HG03378 (cell line): Measurements from ENCODE around the gene RIF1.

Experiments
- ATAC-seq: cut with Tn5 transposase; IDR thresholded peaks from one replicate; pipeline ENCODE4 v1.9.1; 2021; ENCODE audit warnings: mild to moderate bottlenecking, moderate library complexity; ENCODE audit not compliant: unreplicated experiment

RIF1 gene, protein sequence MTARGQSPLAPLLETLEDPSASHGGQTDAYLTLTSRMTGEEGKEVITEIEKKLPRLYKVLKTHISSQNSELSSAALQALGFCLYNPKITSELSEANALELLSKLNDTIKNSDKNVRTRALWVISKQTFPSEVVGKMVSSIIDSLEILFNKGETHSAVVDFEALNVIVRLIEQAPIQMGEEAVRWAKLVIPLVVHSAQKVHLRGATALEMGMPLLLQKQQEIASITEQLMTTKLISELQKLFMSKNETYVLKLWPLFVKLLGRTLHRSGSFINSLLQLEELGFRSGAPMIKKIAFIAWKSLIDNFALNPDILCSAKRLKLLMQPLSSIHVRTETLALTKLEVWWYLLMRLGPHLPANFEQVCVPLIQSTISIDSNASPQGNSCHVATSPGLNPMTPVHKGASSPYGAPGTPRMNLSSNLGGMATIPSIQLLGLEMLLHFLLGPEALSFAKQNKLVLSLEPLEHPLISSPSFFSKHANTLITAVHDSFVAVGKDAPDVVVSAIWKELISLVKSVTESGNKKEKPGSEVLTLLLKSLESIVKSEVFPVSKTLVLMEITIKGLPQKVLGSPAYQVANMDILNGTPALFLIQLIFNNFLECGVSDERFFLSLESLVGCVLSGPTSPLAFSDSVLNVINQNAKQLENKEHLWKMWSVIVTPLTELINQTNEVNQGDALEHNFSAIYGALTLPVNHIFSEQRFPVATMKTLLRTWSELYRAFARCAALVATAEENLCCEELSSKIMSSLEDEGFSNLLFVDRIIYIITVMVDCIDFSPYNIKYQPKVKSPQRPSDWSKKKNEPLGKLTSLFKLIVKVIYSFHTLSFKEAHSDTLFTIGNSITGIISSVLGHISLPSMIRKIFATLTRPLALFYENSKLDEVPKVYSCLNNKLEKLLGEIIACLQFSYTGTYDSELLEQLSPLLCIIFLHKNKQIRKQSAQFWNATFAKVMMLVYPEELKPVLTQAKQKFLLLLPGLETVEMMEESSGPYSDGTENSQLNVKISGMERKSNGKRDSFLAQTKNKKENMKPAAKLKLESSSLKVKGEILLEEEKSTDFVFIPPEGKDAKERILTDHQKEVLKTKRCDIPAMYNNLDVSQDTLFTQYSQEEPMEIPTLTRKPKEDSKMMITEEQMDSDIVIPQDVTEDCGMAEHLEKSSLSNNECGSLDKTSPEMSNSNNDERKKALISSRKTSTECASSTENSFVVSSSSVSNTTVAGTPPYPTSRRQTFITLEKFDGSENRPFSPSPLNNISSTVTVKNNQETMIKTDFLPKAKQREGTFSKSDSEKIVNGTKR (N-terminal part only)

DNA sequence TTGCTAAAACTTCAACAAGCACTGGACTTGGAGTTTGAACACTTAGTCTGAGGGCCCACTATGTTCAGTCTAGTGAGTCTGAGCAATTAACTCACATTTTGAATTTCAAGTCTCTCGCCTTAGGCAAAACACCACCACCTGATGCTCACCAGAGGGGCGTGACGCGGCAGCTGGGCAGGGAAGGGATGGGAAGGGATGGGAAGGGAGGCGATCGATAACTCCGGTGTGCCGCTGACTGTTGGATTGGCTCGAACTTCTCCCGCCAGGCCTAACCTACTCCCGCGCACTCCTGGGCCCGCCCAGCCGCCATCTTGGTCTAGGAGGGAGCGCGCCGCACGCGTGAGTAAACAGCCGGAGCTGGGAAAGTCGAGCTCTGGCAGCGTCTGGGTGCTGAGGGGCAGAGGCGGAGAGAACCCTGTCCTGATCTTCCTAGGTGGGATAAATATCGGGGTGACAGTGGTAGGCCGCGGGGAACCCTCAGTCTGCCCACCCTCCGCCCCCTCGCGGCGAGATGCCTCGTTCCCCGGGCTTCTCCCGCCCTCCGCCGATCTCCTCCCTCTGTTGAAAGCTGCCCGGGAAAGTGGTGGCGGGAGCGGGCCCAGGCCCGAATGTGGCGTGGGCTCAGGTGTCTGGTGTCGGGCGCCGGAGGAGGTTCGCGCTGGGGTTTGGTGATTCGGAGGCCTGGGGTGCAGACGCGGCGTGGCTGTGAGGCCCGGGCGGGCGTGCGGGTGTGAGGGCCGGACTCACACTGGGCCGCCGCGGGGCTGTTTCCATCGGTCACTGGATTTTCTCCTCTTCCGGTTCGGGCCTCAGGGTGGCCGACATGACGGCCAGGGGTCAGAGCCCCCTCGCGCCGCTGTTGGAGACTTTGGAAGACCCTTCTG lies at the start of gene RIF1:
TSS of gene RIF1 (plus strand) at position 302 of the 884 bp plus-strand sequence. CDS start at position 824, 522 bp downstream.
- peak; percentile 92 for ATAC-seq

DNA sequence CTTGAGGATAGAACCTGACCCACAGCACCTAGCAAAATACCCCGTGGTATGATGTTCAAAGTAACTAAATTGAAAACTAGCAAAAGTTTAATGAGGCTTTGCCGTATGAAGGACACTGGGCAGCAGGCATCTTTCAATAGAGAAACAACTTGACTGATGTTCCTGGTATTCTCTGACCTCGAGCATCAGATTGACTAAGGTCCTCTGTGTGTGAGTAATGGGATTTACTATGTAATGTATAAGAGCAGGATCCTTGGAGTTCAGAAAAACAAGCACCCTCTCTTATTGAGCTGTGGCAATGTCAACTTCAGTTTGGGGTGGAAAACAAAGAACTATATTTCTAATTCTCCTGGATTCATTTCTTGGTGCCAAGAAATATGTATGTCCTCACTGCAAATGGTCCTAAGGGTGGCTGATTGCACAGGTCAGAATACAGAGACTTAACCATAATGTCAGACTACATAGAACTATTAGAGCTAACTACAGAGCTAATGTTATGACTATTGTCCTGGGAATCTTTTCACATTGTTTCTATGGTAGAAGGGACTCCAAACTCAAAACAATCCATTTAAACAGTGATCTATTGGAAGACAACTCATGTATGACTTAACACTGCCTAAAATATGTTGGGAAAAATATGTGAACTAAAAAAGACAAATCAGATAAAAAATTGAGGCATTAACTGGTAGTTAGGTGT lies 47.9 kb upstream of the RIF1 start:
- ATAC-seq, result no peak

DNA sequence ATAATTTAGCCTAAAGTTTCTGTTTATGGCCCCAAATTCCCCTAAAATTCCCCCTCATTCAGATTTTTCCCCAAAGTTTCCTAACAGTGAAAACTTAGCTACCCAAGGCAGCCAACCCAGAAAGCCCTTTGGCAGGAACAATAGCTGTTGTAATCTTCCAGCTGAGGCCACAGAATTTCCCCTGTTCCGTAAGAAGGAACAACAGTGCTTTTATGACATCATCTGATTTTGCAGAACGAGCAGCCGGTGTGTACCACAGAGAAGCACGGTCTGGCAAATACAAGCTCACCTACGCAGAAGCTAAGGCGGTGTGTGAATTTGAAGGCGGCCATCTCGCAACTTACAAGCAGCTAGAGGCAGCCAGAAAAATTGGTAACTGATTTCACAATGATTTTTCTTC lies 46.0 kb upstream of the RIF1 start:
- ATAC-seq, result peak; percentile 92

DNA sequence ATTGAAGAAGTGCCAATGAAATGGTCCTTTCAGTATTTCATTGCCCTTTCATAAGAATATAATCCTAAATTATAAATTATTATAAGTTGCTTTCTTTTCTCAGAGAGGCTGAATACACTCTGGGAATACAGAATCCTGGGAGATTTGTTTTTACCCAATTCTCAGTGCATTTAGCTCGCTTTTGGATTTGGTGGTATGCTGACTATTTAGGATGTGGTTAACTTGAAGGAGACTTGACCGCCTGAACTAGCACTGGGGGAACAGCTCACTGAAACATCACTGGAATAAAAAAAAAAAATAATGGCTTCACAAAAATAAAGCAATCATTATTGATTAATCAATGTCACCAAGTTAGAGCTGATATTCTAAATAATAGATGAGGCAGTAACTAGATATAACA lies 42.1 kb upstream of the RIF1 start:
- no peak for ATAC-seq

DNA sequence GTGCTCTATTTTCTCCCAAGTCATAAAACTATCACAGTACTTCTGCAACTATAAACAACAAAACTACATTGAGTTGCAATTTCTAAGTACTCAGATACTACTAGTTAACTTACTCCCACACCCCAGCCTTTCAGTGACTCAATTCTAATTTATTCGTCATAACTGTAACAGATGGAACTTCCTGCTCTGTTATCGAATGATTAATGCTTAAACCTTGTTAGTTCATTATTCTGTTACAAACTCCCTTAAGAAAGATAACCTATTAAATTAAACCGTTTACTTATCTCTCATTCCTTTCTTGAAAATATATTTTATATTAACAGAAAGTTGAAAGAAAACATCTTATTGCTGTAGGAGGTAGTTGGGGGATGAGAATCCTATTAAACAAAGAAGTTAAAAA lies 35.3 kb upstream of the RIF1 start:
- peak; percentile 99 for ATAC-seq

DNA sequence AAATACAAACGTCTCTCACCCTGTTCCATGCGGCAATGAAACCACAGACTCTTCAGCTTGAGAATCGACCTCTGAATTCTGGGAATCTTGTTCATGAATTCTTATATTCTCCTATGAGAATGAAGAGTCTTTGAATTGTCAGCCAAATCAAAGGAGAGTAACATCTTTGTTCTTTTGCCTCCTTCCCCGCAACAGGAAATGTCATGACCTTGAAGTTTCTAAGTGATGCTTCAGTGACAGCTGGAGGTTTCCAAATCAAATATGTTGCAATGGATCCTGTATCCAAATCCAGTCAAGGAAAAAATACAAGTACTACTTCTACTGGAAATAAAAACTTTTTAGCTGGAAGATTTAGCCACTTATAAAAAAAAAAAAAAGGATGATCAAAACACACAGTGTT lies 30.5 kb upstream of the RIF1 start:
- ATAC-seq, result no peak

DNA sequence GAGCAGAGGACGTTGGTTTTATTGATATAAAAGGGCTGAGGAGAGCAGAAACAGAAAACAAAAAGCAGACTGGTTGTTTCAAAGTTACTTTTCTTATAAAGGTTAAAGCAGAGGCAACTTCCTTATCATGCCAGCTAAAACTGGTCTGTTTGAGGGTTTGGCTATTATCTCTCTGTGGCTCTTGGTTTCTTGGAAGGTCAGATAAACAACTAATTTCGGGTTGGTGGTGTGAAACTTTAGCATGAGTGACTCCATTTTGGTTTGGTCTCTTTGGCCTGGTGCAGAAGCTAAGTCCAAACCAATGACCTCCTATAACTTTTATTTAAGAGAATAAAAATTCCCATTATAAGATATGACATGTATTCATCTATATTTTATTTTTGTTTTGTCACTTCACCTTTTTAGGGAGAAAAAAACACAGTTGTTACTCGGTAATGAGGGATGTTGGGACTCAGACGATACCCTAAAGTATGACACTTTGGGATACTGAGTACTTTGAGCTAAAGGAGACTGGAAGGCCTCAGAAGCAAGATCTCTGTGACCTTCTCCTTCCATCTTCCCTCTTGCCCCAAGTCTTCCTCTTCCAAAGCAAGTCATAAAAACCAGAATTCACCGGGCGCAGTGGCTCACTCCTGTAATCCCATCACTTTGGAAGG lies 29.0 kb upstream of the RIF1 start:
- ATAC-seq, result no peak

DNA sequence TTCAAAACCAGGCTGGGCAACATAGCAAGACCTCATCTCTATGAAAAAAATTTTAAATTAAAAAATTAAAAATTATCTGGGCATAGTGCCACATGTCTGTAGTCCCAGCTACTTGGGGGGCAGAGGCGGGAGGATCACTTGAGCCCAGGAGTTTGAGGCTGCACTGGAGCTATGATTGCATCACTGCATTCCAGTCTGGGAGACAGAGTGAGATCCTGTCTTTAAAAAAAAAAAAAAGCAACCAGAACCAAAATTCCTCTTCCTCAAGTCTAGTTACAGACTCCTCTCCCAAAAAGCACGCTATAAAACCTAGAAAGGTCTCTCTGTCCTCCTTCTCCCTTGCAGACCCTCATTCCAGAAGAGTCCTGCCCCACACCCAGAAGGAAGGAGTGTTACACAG lies 28.4 kb upstream of the RIF1 start:
- ATAC-seq, result no peak

DNA sequence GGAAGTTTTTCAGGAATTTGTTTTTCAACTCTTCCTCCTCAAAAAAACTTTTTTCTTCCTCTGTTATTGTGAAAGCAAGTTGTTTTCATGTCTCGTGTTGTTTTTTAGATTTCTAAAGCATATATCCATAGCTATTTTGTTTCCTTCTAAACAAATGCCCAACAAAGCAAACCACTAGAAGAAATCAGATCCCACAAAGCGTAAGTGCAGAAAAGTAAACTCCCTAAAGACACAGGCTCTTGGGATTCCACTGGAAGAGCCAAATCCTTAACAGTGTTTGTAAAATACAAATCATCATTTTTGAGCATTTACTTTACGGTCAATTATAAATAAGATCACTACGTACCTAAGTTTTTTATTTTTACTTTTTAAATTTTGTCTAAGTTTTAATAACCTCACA lies 21.7 kb upstream of the RIF1 start:
- ATAC-seq, result no peak

DNA sequence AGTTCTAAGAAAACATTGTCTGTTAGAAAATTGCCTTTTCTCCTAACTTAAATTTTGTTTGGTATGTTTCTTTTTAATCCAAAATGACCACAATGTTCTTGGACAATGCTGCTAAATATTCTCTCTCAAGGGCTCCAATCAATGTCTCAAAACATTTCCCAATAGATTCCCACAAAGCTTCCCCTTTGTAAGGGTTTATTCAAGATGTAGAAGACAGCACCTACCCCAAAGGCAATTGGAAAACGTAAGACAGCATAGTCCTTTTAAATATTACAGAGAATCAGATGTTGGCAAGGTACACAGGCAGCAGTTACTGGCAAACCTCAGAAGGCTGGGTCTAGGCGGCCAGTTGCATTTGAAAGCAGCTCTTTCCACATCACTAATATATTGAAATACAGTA lies 18.3 kb upstream of the RIF1 start:
- no peak for ATAC-seq

DNA sequence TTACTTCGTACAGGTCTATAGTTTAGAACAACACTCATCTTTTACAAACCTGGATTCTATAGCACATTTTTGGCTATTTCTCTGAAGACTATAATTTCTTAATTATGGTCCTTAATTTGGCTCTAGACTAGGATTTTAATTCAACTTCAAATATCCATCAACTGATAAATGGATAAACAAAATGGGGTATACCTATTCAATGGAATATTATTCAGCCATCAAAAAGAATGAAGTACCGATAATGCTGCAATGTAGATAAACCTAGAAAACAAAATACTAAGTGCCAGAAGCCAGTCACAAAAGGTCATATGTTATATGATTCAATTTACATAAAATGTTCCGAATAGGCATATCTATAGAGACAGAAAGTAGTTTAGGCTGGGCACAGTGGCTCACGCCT lies 15.2 kb upstream of the RIF1 start:
- ATAC-seq, result no peak

DNA sequence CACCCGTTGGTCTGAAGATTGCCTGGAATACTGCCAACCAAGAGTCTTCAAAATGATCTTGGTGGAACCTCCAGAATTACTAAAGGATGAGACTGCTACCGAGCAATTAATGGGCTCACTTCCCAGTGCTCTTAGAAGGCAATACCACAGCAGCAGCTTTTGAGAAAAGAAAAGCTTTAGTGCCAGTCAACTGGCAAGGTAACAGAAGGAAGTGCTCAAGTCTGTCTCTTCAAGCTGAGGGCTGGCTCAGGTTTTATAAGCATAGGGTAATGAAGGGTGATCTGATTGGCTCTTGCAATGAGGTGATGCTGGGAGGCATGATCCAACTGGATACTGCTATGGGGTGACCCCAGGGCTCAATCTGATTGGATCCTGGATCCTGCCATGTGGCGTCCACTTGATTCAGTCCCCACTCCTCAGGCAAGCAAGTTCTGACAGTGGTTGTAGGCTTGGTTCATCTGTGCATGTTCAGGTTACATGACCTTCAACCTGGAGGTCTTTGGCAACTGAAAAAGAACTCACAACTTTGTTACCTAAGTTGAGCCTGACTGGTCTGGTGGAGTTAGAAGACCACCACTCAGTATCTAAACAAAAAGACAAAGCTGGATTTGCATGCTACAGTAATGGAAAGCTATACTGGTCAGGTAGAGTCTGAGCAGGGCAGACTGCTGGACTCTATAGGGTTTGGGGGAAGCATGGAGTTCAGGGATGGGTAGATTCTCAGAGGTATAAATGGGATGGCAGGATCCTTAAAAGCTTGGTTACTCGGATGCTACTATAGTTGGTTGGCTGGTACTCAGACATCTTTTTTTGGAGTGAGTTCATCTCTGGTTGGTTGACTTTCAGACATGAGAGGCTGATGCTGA lies 14.0 kb upstream of the RIF1 start:
- ATAC-seq, result no peak

DNA sequence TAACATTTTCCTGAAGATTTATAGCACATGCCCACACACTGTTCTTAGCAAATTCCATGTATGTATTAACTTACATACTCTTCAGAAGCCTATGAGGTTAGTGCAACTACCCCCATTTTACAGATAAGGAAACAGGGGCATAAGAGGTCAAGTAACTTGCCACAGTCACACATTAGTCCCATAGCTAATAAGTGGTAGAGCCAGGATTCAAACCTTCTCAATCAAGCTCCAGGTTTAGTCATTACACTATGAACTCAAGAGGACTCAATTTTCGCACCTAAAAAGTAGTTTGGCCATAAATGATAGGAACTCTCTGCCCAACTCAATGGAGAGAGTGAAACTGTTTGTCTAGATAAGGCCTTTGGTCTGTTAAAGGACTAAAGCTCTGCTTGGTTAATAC lies 9.7 kb upstream of the RIF1 start:
- no peak for ATAC-seq

DNA sequence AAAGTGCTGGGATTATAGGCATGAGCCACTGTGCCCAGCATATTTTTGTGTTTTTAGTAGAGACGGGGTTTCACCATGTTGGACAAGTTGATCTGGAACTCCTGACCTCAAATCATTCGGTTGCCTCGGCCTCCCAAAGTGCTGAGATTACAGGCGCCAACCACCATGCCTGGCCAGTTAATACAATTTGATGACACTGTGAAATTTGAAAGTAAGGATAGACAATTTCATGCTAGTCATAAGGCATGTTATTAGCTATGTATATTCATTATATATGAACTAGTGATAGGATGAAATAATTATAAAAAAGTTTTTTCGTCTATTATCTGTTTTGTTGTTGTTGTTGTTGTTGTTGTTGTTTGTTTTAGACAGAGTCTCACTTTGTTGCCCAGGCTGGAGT lies 8.6 kb upstream of the RIF1 start:
- no peak for ATAC-seq

DNA sequence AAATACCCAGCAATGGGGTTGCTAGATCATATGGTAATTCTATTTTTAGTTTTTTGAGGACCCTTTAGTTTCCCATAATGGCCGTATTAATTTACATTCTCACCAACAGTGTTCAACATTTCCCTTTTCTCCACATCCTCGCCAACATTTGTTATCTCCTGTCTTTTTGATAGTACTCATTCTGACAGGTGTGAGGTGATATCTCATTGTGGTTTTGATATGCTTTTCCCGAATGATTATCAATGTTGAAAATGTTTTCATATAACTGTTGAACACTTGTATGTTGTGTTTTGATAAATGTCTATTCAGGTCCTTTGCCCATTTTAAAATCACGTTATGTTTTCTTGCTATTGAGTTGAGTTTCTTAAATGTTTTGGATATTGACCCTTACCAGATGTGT lies 5.8 kb upstream of the RIF1 start:
- ATAC-seq, result no peak

DNA sequence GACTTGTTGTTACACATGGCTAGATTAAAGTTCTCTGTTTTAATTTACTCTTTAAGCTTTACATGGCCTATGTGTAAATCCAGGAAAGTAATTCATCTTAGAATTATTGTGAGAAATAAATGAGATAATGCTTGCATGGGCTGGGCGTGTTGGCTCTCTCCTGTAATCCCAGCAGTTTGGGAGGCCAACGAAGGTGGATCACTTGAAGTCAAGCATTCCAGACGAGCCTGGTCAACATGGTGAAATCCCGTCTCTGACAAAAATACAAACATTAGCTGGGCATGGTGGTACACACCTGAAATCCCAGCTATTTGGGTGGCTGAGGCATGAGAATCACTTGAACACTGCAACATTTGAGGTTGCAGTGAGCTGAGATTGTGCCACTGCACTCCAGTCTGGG lies 4.3 kb upstream of the RIF1 start:
- no peak for ATAC-seq

DNA sequence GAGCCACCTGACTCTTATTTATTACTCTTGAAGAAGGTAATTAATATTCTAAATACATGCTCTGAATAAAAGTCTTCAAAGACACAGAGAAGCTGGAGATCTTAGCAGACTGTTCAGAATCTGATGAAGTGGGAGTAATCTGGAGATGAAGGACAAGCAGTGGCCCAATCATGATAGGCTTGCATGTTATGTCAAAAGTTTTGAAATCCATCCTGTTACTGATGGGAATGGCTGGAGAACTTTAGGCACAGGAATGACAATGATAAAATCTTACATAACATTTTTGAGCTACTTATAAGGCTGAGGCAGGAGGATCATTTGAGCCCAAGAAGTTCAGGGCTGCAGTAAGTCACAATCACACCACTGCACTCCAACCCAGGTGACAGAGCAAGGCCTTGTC lies 2.4 kb upstream of the RIF1 start:
- ATAC-seq, result no peak
